GM21737 (cell line): ENCODE results near the gene NCCRP1.
"Not testable (repeated sequence)": the region's sequence is repeated elsewhere in the genome, so short reads cannot be mapped to it uniquely, and the experiment has no call there.

Experiments
- ATAC-seq: cut with Tn5 transposase; IDR thresholded peaks from one replicate; pipeline ENCODE4 v1.9.1; 2021; ENCODE audit warnings: mild to moderate bottlenecking, moderate library complexity; ENCODE audit not compliant: unreplicated experiment

The NCCRP1 gene

DNA sequence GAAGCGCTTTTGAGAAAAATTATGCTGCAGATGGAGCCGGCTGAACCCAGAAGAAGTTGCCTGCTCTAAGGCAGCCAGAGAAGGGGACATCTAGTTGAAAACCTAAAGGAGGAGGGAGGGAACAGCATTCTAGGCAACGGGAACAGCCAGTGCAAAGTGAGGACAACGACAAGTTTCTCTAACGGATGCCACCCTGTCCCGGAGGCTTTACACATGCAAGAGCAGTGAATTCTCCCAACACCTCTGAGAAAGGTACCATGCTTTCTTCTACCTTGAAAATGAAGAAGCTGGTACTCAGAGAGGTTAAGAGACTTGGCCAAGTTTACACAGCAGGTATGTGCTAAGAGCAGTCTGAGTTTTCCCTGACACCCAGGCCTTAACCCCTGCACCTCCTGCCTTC is 42.2 kb downstream of the NCCRP1 start:
- no peak for ATAC-seq

DNA sequence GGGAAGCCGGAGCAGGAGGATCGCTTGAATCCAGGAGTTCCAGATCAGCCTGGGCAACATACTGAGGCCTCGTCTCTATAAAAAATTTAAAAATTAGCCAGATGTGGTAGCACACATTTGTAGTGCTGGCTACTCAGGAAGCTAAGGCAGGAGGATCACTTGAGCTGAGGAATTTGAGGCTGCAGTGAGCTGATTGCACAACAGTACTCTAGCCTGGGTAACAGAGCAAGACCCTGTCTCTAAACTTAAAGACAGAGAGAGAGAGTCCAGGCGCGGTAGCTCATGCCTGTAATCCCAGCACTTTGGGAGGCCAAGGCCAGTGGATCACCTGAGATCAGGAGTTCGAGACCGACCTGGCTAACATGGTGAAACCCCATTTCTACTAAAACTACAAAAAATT is 43.7 kb downstream of the NCCRP1 start:
- ATAC-seq = no peak

GRCh38 chr19:39243741-39244140 is 47.0 kb downstream of the NCCRP1 start:
- not testable (repeated sequence) for ATAC-seq

GRCh38 chr19:39244410-39245100 is 47.8 kb downstream of the NCCRP1 start, which contains the start of gene IFNL3:
Gene IFNL3 (minus strand): TSS chr19:39245006. CDS start chr19:39244967, 39 bp downstream.
- not testable (repeated sequence) for ATAC-seq

GRCh38 chr19:39245166-39245565 is 48.4 kb downstream of the NCCRP1 start:
- ATAC-seq = not testable (repeated sequence)

DNA sequence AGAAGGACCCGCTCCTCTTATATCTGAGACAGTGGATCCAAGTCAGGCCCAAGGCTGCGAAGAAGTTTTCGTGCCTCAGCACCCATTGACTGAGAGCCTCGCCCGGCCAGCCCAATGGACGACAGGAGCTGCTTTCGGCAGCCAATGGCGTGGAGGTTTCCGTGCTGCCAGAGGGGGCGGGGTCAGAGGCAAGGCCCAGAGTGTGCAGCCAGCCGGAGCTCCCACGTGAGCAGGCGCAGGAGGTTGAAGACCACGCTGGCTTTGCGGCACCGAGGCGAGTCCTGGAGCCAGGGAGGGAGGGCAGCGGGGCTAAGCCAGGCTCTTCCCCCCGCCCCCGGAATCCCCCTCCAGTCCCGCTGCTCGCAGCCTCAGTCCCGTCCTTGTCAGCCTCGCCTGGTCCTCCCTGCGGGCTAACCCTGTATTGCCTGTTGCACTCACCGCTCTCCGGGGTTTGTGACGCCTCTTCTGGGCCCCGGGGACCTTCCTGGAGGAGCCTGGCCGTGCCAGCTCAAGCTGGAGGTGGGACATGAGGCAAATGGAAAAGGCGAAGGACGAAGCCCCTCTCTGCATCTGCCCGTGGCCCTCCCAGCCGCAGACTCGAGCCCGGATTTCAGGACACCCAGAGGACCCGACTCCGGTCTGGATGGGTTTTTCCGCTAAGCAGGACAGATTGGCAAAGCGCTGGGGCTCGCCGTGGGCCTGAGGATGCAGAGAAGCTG is 50.3 kb downstream of the NCCRP1 start:
- ATAC-seq = no peak

GRCh38 chr19:39247701-39248664 is 51.2 kb downstream of the NCCRP1 start:
- ATAC-seq = no peak

- ATAC-seq = no peak
These were observed 52.0 kb downstream of the NCCRP1 start, which contains the start of gene IFNL4 for GRCh38 chr19:39248806-39249205. Gene IFNL4 (minus strand): TSS chr19:39248856.

DNA sequence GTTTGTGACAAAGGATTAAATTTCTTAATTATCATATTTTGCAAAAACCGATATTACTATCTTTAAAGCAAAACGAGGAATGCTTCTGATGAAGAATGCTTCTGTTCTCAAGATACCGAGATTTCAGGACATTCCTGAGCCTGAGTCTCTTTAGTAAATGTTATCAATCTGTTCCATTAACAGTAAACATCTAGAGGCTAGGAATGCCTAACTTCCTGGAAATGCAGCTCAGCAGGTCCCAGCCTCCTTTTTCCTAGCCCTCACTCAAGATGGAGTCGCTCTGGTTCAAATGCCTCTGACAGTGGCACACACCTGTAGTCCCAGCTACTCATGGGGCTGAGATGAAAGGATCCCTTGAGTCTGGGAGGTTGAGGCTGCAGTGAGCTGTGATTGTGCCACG is 54.3 kb downstream of the NCCRP1 start:
- no peak for ATAC-seq
